Neural crest cell (in vitro differentiated cells): ENCODE measurements around the gene CEP63. TPM values are rescaled to one million over a fixed set of nuclear protein-coding genes. Genes with fewer than 3 reads are reported as not detected.
A peak's percentile ranks its signal among the peaks of the same experiment; 100 is the strongest.
"Not testable (repeated sequence)": the region's sequence is repeated elsewhere in the genome, so short reads cannot be mapped to it uniquely, and the experiment has no call there.

Source experiments
- DNase-seq: peaks from one replicate; pipeline ENCODE4 v3.0.0; 2021; ENCODE audit warnings: low read depth, mixed read lengths, low spot score
- H3K27ac Mint-ChIP-seq: one replicate; pipeline ENCODE4 v1.8.0; 2021; ENCODE audit warnings: mild to moderate bottlenecking, mixed read lengths; ENCODE audit not compliant: unreplicated experiment
- H3K27me3 Mint-ChIP-seq: 2 replicates; pipeline ENCODE4 v1.8.0; 2021; ENCODE audit warnings: low read depth, mild to moderate bottlenecking, mixed read lengths
- H3K36me3 Mint-ChIP-seq: 2 replicates; pipeline ENCODE4 v1.8.0; 2021; ENCODE audit warnings: low read depth, mild to moderate bottlenecking, mixed read lengths
- H3K4me1 Mint-ChIP-seq: 2 replicates; pipeline ENCODE4 v1.8.0; 2021; ENCODE audit warnings: mixed read lengths
- H3K4me3 Mint-ChIP-seq: one replicate; pipeline ENCODE4 v1.8.0; 2021; ENCODE audit warnings: mild to moderate bottlenecking, mixed read lengths
- H3K9me3 Mint-ChIP-seq: 2 replicates; pipeline ENCODE4 v1.8.0; 2021; ENCODE audit warnings: mixed read lengths
- total RNA-seq: library from RNA; stranded (reverse); gene quantifications from 2 replicates; pipeline ENCODE4 v1.2.1, GENCODE V29; 2021
- TF ChIP-seq, protein P1 (sequence below): fragments of 200-600 bp; sonication (generic); conservative IDR thresholded peaks from 2 replicates; pipeline ENCODE4 v1.5.0; 2021; ENCODE audit warnings: antibody characterized with exemption, mild to moderate bottlenecking

CEP63 gene
- total RNA-seq, 1 donor from 2014 or later = 27.0 TPM

DNA sequence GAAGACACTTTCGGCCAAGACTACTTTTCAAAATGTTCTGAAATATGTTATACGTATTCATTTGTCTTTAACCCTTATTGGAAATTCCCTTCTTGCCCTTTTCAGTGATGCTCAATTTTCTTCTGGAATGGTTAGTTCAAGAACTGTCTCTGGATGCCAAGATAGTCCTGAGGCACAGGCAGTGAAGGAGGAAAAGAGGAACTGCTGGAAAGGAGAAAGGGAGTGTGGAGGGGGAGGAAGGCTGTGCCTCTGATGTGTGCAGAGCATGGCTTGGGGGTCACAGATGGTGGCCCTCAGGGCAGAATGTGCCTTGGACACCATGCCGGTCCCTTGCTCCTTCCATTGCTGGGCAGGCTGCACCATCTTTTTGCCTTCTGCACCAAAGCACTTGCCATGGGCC, 73.7 kb downstream of the CEP63 start:
- no peak overlapping the region for H3K27ac Mint-ChIP-seq
- peaks cover 16% of the 10 kb centered on the region for H3K36me3 Mint-ChIP-seq
- H3K4me3 Mint-ChIP-seq = no peak overlapping the region
- H3K9me3 Mint-ChIP-seq = no peaks in the 10 kb centered on the region
- H3K4me1 Mint-ChIP-seq = no peaks in the 10 kb centered on the region
- no peaks in the 10 kb centered on the region for H3K27me3 Mint-ChIP-seq
- TF ChIP-seq, protein P1, sequence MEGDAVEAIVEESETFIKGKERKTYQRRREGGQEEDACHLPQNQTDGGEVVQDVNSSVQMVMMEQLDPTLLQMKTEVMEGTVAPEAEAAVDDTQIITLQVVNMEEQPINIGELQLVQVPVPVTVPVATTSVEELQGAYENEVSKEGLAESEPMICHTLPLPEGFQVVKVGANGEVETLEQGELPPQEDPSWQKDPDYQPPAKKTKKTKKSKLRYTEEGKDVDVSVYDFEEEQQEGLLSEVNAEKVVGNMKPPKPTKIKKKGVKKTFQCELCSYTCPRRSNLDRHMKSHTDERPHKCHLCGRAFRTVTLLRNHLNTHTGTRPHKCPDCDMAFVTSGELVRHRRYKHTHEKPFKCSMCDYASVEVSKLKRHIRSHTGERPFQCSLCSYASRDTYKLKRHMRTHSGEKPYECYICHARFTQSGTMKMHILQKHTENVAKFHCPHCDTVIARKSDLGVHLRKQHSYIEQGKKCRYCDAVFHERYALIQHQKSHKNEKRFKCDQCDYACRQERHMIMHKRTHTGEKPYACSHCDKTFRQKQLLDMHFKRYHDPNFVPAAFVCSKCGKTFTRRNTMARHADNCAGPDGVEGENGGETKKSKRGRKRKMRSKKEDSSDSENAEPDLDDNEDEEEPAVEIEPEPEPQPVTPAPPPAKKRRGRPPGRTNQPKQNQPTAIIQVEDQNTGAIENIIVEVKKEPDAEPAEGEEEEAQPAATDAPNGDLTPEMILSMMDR = no peak
- no peak for DNase-seq

DNA sequence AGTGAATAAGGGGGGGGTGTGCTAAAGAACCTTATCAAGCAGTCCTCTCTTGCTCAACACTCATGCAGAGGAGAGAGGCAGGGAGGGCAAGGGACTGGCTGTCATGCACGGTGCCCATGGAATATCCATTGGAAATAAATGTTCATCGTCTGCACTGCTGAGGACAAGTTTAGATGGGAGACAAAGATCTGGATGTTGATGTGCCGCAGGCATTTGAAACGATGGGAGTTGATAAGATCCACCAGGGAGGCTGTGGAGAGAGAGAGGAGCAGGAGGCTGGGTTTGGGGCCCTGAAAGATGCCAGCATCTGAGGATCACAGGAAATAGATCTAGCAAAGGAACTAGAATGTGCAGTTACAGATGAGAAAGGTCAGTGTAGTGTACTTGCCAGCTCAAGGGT, 76.2 kb downstream of the CEP63 start:
- Mint-ChIP-seq H3K9me3 (no peaks in the 10 kb centered on the region), H3K4me1 (no peaks in the 10 kb centered on the region), H3K36me3 (peaks cover 16% of the 10 kb centered on the region), H3K27me3 (no peaks in the 10 kb centered on the region), H3K4me3 (no peak overlapping the region), H3K27ac (peak overlapping the region; percentile 17)
- no peak for DNase-seq
- TF ChIP-seq, protein P1 = no peak

DNA sequence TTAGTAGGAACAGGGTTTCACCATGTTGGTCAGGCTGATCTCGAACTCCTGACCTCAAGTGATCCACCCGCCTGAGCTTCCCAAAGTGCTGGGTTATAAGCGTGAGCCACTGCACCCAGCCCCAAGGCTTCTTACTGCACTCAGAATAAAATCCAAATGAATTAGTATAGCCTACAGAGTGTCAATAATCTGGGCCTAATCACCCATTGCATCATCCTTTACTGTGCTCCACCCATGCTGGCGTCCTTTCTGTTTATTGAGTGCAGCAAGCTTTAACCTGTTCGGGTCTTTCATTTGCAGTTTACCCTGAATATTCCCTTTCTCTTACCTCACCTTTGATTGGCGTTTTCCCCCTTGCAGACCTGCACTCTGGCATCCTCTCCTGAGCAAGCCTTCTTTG, 77.7 kb downstream of the CEP63 start:
- TF ChIP-seq, protein P1 = no peak
- Mint-ChIP-seq H3K36me3 (peaks cover 19% of the 10 kb centered on the region), H3K9me3 (peaks cover 2% of the 10 kb centered on the region), H3K27ac (peak overlapping the region; percentile 28), H3K27me3 (no peaks in the 10 kb centered on the region), H3K4me3 (no peak overlapping the region), H3K4me1 (no peaks in the 10 kb centered on the region)
- no peak for DNase-seq

DNA sequence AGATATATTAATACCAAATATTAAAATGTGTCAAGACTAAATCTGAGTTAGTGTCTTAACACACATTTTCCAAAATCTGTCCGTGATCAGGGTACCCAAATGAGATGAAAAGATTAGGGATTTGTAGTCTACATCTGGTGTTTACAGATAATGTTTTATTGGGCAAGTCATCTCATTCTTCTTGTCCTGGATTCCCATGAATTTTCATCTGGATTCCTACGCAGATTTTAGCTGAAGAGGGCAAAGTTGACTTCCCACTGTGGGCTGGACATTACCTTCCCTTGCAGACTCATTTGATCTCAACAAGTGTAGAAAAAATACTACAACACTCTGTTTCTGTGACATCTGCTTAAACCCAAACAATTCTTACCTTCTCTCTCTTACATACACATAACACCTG, 79.1 kb downstream of the CEP63 start:
- Mint-ChIP-seq H3K27me3 (no peaks in the 10 kb centered on the region), H3K27ac (no peak overlapping the region), H3K4me3 (no peak overlapping the region), H3K4me1 (no peaks in the 10 kb centered on the region), H3K36me3 (peaks cover 29% of the 10 kb centered on the region), H3K9me3 (peaks cover 8% of the 10 kb centered on the region)
- DNase-seq = no peak
- TF ChIP-seq, protein P1 = no peak

DNA sequence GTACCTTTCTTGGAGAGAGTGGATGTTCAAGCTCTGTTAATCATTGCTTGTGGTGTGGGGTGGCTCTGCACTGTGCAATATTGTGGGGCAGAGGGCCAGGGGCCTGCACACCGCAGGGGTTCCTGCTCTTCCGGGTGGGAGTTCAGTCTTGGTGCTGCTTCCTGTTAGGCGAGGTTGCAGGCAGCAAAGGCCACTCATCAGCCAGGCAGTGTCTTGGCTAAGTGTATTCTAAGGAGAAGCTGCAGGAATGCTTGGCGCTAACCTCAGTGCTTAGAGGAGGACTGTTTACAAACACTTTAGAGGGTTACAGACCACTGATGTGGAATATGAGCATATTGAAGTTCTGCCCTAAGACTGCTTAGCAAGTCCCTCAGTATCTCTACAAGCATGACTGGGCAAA, 81.7 kb downstream of the CEP63 start:
- Mint-ChIP-seq H3K27ac (no peak overlapping the region), H3K36me3 (peaks cover 40% of the 10 kb centered on the region), H3K27me3 (no peaks in the 10 kb centered on the region), H3K4me1 (no peaks in the 10 kb centered on the region), H3K4me3 (no peak overlapping the region), H3K9me3 (peaks cover 18% of the 10 kb centered on the region)
- TF ChIP-seq, protein P1 = no peak
- no peak for DNase-seq

DNA sequence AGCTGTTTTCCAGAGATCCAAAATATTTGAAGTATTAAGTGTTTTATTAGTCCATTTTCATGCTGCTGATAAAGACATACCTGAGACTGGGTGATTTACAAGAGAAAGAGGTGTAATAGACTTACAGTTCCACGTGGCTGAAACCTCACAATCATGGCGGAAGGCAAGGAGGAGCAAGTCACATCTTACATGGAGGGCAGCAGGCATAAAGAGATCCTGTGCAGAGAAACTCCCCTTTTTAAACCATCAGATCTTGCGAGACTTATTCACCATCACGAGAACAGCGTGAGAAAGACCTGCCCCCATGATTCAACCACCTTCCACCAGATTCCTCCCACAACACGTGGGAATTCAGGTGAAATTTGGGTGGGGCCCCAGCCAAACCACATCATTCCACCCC, 82.9 kb downstream of the CEP63 start:
- TF ChIP-seq, protein P1 = no peak
- Mint-ChIP-seq H3K9me3 (peaks cover 23% of the 10 kb centered on the region), H3K27ac (no peak overlapping the region), H3K27me3 (no peaks in the 10 kb centered on the region), H3K36me3 (peaks cover 43% of the 10 kb centered on the region), H3K4me1 (no peaks in the 10 kb centered on the region), H3K4me3 (no peak overlapping the region)
- no peak for DNase-seq

DNA sequence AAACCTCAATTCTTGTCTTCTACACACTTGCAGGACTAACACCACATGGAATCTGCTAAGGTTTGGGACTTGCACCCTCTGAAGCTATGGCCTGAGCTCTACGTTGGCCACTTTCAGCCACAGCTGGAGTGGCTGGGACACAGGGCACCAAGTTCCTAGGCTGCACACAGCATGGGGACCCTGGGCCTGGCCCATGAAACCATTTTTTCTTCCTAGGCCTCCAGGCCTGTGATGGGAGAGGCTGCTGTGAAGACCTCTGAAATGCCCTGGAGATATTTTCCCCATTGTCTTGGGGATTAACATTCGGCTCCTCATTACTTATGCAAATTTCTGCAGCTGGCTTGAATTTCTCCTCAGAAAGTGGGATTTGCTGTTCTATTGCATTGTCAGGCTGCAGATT, 84.0 kb downstream of the CEP63 start:
- not testable (repeated sequence) for H3K27ac Mint-ChIP-seq, H3K4me1 Mint-ChIP-seq, DNase-seq, H3K4me3 Mint-ChIP-seq, H3K27me3 Mint-ChIP-seq
- Mint-ChIP-seq H3K9me3 (peaks cover 23% of the 10 kb centered on the region), H3K36me3 (peaks cover 42% of the 10 kb centered on the region)
